22Rv1 (cell line): Measurements from ENCODE around the gene DSG1.

Experiments used
- H3K27ac ChIP-seq: fragments of 450-650 bp; 2 replicates; pipeline ENCODE4 v1.5.1; 2017
- ZFX ChIP-seq: fragments of 450-650 bp; IDR thresholded peaks from 2 replicates; pipeline ENCODE4 v1.6.1; 2017; ENCODE audit warnings: antibody characterized with exemption, borderline replicate concordance
- TF ChIP-seq, protein P1 (sequence below): fragments of 450-650 bp; IDR thresholded peaks from 2 replicates; pipeline ENCODE4 v1.5.1; 2017; ENCODE audit warnings: mild to moderate bottlenecking

Gene DSG1

DNA sequence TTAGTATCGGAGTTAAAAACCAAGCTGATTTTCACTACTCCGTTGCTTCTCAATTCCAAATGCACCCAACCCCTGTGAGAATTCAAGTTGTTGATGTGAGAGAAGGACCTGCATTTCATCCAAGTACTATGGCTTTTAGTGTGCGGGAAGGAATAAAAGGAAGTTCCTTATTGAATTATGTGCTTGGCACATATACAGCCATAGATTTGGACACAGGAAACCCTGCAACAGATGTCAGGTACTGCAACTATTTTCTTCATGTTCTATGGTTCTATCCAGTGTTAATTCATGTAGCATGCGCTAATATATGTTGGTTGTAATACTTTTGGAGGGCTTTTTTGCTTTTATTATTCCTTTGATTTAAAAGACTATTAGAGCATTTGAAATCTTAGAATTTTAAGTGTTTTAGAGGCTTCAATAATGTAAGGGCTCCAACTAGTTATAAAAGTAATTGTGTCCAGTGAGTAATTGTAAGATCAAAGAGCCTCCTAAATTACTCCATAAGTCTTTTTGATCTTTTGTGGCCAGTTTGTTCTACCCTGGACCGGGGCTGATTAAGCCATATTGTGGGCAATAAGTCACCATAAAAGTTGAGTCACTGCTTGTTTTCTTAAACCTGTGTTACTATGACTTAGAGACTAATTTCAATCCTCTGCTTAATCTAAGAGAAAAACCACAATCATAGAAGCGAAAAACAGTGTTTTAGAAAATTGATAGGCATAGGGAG, 81.5 kb downstream of the DSG1 start:
- TF ChIP-seq, protein P1, sequence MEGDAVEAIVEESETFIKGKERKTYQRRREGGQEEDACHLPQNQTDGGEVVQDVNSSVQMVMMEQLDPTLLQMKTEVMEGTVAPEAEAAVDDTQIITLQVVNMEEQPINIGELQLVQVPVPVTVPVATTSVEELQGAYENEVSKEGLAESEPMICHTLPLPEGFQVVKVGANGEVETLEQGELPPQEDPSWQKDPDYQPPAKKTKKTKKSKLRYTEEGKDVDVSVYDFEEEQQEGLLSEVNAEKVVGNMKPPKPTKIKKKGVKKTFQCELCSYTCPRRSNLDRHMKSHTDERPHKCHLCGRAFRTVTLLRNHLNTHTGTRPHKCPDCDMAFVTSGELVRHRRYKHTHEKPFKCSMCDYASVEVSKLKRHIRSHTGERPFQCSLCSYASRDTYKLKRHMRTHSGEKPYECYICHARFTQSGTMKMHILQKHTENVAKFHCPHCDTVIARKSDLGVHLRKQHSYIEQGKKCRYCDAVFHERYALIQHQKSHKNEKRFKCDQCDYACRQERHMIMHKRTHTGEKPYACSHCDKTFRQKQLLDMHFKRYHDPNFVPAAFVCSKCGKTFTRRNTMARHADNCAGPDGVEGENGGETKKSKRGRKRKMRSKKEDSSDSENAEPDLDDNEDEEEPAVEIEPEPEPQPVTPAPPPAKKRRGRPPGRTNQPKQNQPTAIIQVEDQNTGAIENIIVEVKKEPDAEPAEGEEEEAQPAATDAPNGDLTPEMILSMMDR: no peak
- no peak for TF ChIP-seq ZFX
- no peak overlapping the region for H3K27ac ChIP-seq

DNA sequence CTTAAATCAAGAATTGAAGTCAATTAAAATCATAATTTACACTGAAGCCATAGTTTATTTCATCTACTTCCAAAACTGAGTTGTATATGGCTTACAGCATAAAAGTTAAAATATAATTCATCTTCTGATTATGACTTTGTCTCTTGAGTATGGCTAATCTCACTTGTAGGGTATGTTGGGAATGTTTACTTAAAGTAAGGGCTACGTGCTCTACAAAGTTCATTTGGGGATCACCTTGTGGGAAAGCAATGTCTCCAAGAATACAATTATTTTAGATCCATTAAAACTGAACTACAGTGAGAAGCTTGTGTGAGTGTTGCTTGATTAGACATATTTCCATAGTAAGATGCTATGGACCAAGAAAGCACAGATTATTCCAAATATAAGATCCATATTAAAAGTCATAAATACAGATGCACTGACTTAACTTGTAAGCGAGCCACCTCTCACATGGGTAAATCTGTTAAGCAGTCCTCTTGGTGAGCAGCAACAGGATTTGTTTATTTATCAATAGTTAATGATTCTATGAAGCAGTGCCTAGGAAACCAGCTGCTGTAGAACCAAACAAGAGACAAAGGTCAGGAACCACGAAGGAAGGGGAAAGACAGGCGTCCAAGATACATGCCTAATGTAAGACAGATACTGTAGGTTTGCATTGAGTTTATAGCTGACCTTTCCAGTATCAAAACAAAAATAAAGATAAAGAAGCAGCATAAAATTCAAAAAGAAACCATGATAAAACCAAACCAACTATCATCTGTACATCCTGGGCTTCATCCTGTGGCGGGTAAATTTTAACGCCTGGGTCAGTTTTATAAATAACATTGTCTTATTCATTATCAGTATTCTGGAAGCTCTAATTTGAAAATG, 83.4 kb downstream of the DSG1 start:
- TF ChIP-seq, protein P1: no peak
- TF ChIP-seq ZFX: no peak
- H3K27ac ChIP-seq: peak overlapping the region; percentile 89

DNA sequence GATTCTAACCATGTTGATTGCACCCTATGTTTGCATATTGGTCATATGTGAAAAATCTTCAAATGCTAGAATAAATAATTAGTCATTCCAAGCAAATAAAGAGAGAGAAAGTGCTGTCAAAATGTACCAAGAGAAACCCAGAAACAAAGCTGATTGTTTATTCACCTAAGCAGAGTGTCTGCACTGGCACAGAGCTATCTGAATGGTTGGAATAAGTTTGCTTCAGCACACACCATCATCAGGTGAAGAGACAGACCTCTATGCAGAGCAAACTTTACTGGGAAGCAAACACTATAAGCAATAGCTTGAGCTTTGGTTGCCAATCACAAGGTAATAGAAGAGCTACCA, 84.0 kb downstream of the DSG1 start:
- peak overlapping the region; percentile 89 for H3K27ac ChIP-seq
- TF ChIP-seq, protein P1: no peak
- TF ChIP-seq ZFX: no peak

DNA sequence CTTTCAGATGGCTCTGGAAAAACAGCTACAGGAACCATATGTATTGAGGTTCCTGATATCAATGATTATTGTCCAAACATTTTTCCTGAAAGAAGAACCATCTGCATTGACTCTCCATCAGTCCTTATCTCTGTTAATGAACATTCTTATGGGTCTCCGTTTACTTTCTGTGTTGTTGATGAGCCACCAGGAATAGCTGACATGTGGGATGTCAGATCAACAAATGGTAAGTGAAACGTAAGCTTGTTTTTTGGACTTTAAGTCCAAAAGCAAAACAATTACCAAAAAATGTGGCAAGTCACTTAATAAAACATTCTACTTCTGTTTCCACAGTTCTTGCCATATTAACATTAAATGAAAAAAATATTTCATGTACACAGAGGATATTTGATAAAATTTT, 85.4 kb downstream of the DSG1 start:
- peak overlapping the region; percentile 89; the same call in 1 of the 2 replicates for H3K27ac ChIP-seq
- no peak for TF ChIP-seq ZFX
- TF ChIP-seq, protein P1: no peak
